Activated gamma-delta T cell treated with Interleukin-2 at 50 U/mL for 16 hours (primary cell): ENCODE data around the gene ERVH48-1.
"Not testable (repeated sequence)": the region's sequence is repeated elsewhere in the genome, so short reads cannot be mapped to it uniquely, and the experiment has no call there.

Source experiments
- DNase-seq: peaks from one replicate; pipeline ENCODE4 v3.0.0-alpha.2; 2020

ERVH48-1 gene

GRCh38 chr21:42925114-42925926 lies at the start of gene ERVH48-1:
Gene ERVH48-1, minus strand, starts transcription at chr21:42925630. Its CDS starts 6,624 bp downstream, at chr21:42919006.
- DNase-seq, result no peak

DNA sequence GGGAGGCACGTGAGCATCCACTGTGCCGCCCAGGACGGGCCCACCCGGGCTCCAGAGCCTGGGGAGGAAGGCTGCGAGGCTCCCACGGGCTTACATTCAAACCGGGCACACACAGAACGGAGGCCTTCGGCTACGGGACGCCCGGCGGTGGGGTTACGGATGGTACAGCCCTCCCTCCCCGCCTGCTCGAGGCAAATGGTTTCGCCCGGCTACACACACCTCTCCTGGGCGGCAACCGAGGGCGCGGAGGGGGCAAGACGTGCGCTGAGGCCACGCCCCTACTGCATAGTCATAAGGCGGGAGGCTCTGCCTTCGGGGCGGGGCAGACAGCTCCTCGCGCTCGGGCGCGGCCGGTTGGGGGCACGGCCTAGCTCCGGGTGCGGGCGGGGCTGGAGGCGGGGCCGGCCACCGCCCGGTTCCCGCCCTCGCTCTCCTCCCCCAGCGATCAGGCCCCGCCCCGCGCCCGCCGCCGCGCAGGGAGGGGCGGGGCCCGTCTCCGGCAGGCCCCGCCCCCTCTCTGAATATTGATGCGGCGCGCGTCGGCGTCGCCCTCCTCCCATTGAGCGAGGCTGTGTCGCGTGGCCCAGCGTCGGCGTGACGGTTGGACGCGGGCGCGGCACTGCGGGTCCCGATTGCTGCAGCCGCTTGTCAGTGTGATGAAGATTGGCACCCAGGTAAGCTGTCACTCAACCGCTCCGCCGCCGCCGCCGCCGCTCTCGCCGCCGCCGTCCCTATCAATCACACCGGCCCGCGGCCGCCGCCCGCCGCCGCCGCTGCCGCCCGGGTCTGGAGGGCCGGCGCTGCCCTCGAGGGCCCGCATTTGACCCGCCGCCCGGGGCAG lies 48.8 kb upstream of the ERVH48-1 start, which contains the start of gene PKNOX1:
Gene PKNOX1, plus strand, starts transcription at position 572 of the 841 bp plus-strand sequence. CDS start 29,820 bp downstream, outside the sequence.
- DNase-seq, result peak; percentile 99

GRCh38 chr21:42973309-42973990 lies 48.0 kb upstream of the ERVH48-1 start:
- DNase-seq, result no peak

DNA sequence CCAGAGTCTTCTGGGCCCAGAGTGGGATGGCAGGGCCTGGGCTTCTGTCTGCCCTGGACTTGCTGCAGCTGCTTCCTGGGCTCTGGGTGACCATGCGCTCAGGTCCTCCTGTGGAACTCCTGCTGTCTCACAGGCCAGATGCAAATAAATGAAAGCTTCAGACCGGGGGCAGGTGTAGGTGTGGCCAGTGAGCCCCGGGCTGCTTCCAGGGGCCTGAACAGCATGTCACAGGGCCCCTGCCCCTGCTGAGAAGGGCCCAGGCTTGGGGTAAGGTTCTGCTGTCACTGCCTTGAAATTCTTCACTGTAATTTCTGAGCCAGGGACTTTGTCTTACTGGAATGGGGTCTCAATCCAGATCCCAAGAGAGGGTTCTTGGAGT lies 46.5 kb upstream of the ERVH48-1 start:
- no peak for DNase-seq

- DNase-seq, result no peak
Observed at GRCh38 chr21:42970946-42971653, 45.7 kb upstream of the ERVH48-1 start.

DNA sequence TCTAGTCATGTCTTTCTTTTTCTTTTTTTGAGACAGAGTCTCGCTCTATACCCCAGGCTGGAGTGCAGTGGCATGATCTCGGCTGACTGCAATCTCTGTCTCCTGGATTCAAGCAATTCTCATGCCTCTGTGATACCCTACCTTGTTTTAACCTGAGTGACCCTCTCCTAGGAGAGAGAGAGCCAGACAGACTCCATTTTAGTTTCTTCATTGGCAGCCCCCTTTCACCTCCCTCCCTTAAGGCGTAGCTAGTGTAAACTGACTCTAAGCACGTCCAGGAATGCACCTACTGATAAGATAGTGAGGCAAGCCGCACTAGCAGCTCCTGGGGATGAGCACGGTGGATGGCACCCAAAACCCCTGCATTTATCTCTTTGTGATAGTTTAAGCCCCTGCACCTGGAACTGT lies 43.8 kb upstream of the ERVH48-1 start:
- no peak for DNase-seq

GRCh38 chr21:42967616-42968015 lies 42.2 kb upstream of the ERVH48-1 start:
- not testable (repeated sequence) for DNase-seq

DNA sequence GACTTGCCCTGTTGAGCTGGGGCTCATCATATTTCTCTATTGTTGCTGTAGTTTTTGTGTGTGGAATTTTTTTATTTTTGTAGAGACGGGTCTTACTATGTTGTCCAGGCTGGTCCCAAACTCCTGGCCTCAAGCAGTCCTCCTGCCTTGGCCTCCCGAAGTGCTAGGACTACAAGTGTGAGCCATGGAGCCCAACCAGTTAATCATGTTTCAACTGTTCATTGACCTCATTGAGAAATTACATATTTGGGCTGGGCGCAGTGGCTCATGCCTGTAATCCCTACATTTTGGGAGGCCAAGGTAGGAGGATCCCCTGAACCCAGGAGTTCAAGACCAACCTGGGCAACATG lies 39.8 kb upstream of the ERVH48-1 start:
- DNase-seq, result no peak

DNA sequence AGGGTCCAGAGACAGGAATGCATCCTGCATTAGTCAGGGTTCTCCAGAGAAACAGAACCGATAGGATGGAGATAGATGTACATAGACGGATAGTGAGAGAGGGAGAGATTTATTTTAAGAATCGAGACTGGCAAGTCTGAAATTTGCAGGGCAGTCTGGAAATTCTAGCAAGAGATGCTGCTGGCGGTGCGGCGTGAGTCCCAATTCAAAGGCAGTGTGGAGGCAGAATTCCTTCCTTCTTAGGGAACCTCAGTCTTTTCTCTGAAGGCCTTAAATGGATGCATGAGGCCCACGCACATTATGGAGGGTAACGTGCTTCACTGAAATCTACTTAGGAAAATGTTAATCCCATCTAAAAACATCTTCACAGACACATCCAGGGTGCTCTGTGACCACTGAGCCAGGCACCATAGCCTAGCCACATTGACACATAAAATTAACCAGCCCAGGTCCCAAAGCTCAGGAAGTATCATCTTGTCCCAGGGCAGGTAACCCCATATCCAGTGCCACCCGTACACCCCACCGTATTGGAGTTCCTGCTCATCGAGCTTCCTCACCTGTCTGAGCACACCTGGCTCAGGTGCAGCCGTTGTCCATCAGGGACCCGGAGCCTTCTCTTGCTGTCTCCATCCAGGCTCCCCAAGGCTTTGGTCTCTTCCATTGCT lies 39.2 kb upstream of the ERVH48-1 start:
- no peak for DNase-seq

- no peak for DNase-seq
Observed at GRCh38 chr21:42964086-42964485, 38.7 kb upstream of the ERVH48-1 start.

DNA sequence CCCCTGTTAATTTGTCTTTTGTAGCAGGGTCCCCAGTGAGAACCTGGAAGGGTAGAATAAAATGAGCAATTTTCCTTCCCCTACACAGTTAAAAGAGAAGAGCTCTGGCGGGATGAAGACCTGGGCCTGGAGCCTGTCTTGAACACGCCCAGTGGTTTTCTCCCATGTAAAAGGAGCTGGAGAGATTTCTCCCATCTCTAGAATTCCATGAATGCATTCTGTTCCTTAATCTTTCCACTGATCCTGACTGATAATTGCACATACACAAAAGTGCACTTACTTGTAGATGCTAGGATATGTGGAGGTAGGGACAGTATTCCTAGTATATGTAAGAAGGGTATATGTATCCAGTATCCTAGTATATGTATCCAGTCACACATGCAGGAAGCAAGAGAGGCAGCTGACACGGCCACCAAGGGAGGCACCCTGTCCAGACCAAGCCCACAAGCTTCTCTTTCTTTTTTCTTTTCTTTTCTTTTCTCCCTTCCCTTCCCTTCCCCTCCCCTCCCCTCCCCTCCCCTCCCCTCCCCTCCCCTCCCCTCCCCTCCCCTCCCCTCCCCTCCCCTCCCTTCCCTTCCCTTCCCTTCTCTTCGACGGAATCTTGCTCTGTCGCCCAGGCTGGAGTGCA lies 37.1 kb upstream of the ERVH48-1 start:
- DNase-seq, result no peak

DNA sequence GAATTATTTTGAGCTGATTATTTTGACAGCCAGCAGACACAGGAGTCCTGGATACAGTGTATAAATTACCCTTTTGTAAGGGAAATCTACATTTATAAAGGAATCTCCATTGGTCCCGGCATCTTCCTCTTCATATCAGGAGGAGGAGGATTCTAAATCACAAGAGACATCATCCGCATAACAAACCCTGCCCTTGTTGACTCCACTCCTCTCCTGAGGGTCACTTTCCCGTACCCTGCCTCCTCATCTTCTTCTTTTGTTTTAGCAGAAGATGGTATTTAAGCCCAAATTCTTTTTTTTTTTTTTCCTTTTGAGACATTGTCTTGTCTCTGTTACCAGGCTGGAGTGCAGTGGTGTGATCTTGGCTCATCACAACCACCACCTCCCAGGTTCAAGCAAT lies 34.3 kb upstream of the ERVH48-1 start:
- no peak for DNase-seq

DNA sequence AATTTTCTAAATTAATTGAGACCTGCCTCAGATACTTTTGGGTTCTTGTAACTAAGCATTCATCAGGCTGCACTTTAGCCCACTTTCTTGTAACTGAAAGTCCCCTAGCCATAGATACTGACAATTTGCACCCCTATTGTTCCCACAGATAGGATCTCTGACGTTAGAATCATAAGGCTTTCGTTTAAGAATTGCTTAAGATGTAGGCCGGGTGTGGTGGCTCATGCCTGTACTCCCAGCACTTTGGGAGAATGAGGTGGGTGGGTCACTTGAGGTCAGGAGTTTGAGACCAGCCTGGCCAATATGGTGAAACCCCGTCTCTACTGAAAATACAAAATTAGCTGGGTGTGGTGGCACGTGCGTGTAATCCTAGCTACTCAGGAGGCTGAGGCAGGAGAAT lies 32.7 kb upstream of the ERVH48-1 start:
- not testable (repeated sequence) for DNase-seq

GRCh38 chr21:42956824-42957630 lies 31.6 kb upstream of the ERVH48-1 start:
- no peak for DNase-seq

DNA sequence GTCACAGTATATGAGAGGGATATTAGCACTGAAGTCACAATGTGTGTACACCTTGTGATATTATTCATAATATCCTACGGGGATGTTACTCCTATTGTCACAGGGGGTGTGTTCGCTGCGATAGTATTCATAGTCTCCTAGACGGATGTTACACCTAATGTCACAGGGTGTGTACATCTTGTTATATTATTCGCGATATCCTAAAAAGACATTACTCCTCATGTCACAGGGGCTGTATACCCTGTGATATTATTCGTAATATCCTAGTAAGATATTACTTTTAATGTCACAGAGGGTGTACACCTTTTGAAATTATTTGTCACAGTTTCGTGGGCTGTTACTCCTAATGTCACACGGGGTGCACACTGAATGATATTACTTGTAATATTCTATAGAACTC lies 25.8 kb upstream of the ERVH48-1 start:
- not testable (repeated sequence) for DNase-seq

DNA sequence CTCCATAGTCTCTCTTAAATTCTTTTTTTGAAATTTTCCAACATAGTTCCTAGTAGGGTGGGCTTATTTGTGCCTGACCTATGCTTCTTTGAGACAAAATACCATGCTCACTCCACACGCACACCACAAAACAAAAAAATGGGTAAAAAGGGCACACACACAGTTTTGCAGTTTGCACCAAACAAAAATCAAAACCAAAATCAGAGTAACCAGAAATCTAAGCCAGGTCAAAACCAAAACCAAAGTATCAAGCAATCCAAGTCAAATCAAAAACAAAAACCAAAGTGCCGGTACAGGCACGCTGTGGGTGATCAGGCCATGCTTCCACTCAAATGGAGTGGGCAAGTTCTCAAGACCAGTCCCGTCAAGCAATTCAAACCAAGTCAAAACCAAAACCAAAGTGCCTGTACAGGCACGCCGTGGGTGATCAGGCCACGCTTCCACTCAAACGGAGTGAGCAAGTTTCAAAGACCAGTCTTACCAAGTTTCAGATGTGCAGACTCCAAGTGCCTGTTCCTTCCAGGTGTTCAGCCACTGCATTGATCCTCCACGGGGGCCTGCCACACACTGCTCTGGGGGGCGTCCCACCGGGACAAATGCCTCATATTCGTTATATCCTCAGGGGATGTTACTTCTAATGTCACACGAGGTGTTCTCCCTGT lies 23.8 kb upstream of the ERVH48-1 start:
- not testable (repeated sequence) for DNase-seq

DNA sequence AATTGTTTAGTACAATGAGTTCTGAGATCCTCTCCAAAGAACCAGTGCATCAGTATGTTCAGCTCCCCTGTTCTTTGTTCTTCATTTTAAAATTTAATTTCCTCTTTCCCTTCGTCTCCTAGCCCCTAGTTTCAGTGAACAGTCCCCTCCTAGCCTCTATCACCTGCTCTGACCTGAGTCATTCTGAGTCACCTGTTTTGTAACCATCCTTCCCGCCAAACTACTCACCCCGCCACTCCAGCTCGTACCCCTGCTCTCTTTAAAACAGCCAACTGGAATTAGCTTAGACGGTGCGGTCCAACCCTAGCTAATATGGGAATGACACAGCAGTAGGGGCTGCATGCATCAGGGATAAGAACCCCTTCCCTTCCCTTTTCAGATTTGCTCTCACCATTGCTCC lies 16.8 kb upstream of the ERVH48-1 start:
- DNase-seq, result no peak

- no peak for DNase-seq
Observed at GRCh38 chr21:42941696-42942085, 16.3 kb upstream of the ERVH48-1 start.

GRCh38 chr21:42939582-42940413 lies 14.4 kb upstream of the ERVH48-1 start:
- DNase-seq, result no peak
